ENCODE measurements around the gene AGBL4.
"Not testable (repeated sequence)": the region's sequence is repeated elsewhere in the genome, so short reads cannot be mapped to it uniquely, and the experiment has no call there.

AGBL4 gene

GRCh38 chr1:49026230-49026811 is 997.4 kb downstream of the AGBL4 start:
- no peak for DNase-seq (ENCODE audit: low read depth)

- DNase-seq (ENCODE audit: low read depth) = no peak
These were observed 1007.5 kb downstream of the AGBL4 start for GRCh38 chr1:49016030-49016977.

- DNase-seq (ENCODE audit: low read depth) = no peak
These were observed 1010.7 kb downstream of the AGBL4 start for GRCh38 chr1:49013079-49013478.

GRCh38 chr1:49002981-49003380 is 1020.8 kb downstream of the AGBL4 start:
- not testable (repeated sequence) for DNase-seq (ENCODE audit: low read depth)

GRCh38 chr1:48999321-48999720 is 1024.4 kb downstream of the AGBL4 start:
- no peak for DNase-seq (ENCODE audit: low read depth)

- DNase-seq (ENCODE audit: low read depth) = no peak
These were observed 1027.4 kb downstream of the AGBL4 start for GRCh38 chr1:48996311-48996710.

GRCh38 chr1:48988633-48989197 is 1035.0 kb downstream of the AGBL4 start:
- no peak for DNase-seq (ENCODE audit: low read depth)

- no peak for DNase-seq (ENCODE audit: low read depth)
These were observed 1043.8 kb downstream of the AGBL4 start for GRCh38 chr1:48979940-48980339.

GRCh38 chr1:48978413-48978812 is 1045.3 kb downstream of the AGBL4 start:
- no peak for DNase-seq (ENCODE audit: low read depth)

- DNase-seq (ENCODE audit: low read depth) = no peak
These were observed 1046.5 kb downstream of the AGBL4 start for GRCh38 chr1:48977273-48977672.

- no peak for DNase-seq (ENCODE audit: low read depth)
These were observed 1053.8 kb downstream of the AGBL4 start for GRCh38 chr1:48969971-48970370.

GRCh38 chr1:48967318-48967717 is 1056.4 kb downstream of the AGBL4 start:
- no peak for DNase-seq (ENCODE audit: low read depth)

- peak; percentile 1 for DNase-seq (ENCODE audit: low read depth)
These were observed 1057.2 kb downstream of the AGBL4 start for GRCh38 chr1:48966583-48966982.

GRCh38 chr1:48960320-48960719 is 1063.4 kb downstream of the AGBL4 start:
- DNase-seq (ENCODE audit: low read depth) = no peak

- no peak for DNase-seq (ENCODE audit: low read depth)
These were observed 1068.0 kb downstream of the AGBL4 start for GRCh38 chr1:48955774-48956173.

GRCh38 chr1:48953617-48954016 is 1070.1 kb downstream of the AGBL4 start:
- no peak for DNase-seq (ENCODE audit: low read depth)

- no peak for DNase-seq (ENCODE audit: low read depth)
These were observed 1075.2 kb downstream of the AGBL4 start for GRCh38 chr1:48948562-48948961.

- no peak for DNase-seq (ENCODE audit: low read depth)
These were observed 1075.8 kb downstream of the AGBL4 start for GRCh38 chr1:48947761-48948537.

- no peak for DNase-seq (ENCODE audit: low read depth)
These were observed 1077.7 kb downstream of the AGBL4 start for GRCh38 chr1:48946070-48946469.

GRCh38 chr1:48944811-48945210 is 1078.9 kb downstream of the AGBL4 start:
- DNase-seq (ENCODE audit: low read depth) = no peak

- DNase-seq (ENCODE audit: low read depth) = no peak
These were observed 1079.9 kb downstream of the AGBL4 start for GRCh38 chr1:48943826-48944225.

GRCh38 chr1:48943393-48943792 is 1080.4 kb downstream of the AGBL4 start:
- peak; percentile 13 for DNase-seq (ENCODE audit: low read depth)
